Measurements from ENCODE around the gene ZNF768. TPM values are rescaled to one million over a fixed set of nuclear protein-coding genes. Genes with fewer than 3 reads are reported as not detected.
"Not testable (repeated sequence)": the region's sequence is repeated elsewhere in the genome, so short reads cannot be mapped to it uniquely, and the experiment has no call there.

ZNF768 gene
- total RNA-seq, 1 donor from 2014 or later, result 30.7 TPM

DNA sequence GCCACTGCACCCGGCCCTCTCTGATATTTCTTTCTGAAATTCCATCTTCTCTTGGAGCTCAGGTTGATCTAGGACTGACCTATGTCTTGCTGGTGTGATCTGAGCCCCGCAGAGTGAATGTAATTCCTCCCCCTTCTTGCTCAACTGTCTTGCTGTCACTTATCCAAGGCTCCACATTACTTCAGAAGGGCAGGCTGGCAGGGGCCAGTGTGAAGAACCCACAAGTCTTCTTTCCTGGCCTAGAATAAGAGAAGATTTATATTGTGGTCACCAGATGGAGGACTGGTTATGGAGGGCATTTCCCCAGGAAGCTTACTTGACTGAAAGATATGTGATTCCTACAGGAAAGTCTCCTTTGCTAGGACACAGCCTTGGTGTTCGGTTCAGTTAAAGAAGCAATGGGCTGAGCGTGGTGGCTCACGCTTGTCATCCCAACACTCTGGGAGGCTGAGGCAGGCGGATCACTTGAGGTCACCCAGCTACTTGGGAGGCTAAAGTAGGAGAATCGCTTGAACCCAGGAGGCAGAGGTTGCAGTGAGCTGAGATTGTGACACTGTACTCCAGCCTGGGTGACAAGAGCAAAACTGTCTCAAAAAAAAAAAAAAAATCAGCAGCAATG, 40.4 kb downstream of the ZNF768 start:
- no peaks in the 10 kb centered on the region for H3K36me3 ChIP-seq
- TF ChIP-seq POLR2A (IDR thresholded peaks at IDR 0.05) (no peak), POLR2AphosphoS5 (IDR thresholded peaks at IDR 0.05; ENCODE audit: insufficient read depth in 1 of 2, low read depth in 1 of 2) (no peak)
- TF ChIP-seq, protein P1, sequence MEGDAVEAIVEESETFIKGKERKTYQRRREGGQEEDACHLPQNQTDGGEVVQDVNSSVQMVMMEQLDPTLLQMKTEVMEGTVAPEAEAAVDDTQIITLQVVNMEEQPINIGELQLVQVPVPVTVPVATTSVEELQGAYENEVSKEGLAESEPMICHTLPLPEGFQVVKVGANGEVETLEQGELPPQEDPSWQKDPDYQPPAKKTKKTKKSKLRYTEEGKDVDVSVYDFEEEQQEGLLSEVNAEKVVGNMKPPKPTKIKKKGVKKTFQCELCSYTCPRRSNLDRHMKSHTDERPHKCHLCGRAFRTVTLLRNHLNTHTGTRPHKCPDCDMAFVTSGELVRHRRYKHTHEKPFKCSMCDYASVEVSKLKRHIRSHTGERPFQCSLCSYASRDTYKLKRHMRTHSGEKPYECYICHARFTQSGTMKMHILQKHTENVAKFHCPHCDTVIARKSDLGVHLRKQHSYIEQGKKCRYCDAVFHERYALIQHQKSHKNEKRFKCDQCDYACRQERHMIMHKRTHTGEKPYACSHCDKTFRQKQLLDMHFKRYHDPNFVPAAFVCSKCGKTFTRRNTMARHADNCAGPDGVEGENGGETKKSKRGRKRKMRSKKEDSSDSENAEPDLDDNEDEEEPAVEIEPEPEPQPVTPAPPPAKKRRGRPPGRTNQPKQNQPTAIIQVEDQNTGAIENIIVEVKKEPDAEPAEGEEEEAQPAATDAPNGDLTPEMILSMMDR (IDR thresholded peaks at IDR 0.05), result no peak
- no peak overlapping the region for H3K4me3 ChIP-seq
- intact Hi-C loops (cut with DNase I), result no loop called here
- H3K27me3 ChIP-seq, result no peaks in the 10 kb centered on the region
- no peak for DNase-seq (ENCODE audit: extremely low spot score in 2 of 2)
- H3K9me3 ChIP-seq, result no peaks in the 10 kb centered on the region
- no peaks in the 10 kb centered on the region for H3K4me1 ChIP-seq
- H3K27ac ChIP-seq, result no peak overlapping the region

DNA sequence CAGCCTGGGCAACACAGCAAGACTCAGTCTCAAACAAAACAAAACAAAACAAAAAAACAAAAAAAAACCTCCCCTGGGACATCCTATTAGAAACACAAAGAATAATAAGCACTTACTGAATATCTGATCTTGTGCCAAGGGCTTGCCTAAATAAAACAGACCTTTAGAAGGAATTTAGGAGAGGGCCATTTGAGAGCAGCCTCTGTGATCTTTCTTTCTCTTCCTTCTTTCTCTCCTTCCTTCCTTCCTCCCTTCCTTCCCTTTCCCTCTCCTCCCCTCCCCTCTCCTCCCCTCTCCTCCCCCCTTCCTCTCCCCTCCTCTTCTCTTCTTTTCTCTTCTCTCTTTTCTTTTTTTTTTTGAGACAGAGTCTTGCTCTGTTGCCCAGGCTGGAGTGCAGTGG, 41.5 kb downstream of the ZNF768 start:
- intact Hi-C loops (cut with DNase I), result no loop called here
- DNase-seq (ENCODE audit: extremely low spot score in 2 of 2), result no peak
- no peaks in the 10 kb centered on the region for H3K4me1 ChIP-seq

DNA sequence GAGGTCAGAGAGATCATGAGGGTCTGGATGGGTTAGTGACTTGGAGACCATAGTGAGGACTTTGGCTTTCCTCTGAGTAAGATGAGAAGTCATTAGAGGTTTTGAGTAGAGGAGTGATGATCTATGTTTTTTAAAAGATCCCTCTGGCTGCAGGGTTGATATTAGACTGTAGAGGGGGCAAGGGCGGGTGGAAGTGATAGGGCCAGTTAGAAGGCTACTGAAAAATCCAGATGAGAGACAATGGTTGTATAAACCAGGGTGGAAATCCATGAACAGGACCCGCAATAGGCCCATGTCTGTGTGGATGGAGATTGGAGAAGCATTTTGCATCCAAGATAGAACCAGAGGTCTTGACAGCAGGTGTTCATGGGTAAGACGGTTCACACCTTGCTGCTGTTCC, 44.0 kb downstream of the ZNF768 start:
- intact Hi-C loops (cut with DNase I), result no loop called here
- TF ChIP-seq POLR2AphosphoS5 (IDR thresholded peaks at IDR 0.05; ENCODE audit: insufficient read depth in 1 of 2, low read depth in 1 of 2) (no peak), POLR2A (IDR thresholded peaks at IDR 0.05) (no peak)
- TF ChIP-seq, protein P1 (IDR thresholded peaks at IDR 0.05), result no peak
- no peak overlapping the region for H3K27ac ChIP-seq
- H3K4me1 ChIP-seq, result no peaks in the 10 kb centered on the region
- no peaks in the 10 kb centered on the region for H3K27me3 ChIP-seq
- no peak overlapping the region for H3K4me3 ChIP-seq
- H3K36me3 ChIP-seq, result no peaks in the 10 kb centered on the region
- no peaks in the 10 kb centered on the region for H3K9me3 ChIP-seq
- DNase-seq (ENCODE audit: extremely low spot score in 2 of 2), result no peak

More for the DNA sequence above, 41.5 kb downstream of the ZNF768 start:
- Histone ChIP-seq H3K4me3 (no peak overlapping the region), H3K36me3 (no peaks in the 10 kb centered on the region), H3K27ac (no peak overlapping the region), H3K27me3 (no peaks in the 10 kb centered on the region), H3K9me3 (no peaks in the 10 kb centered on the region)
- TF ChIP-seq POLR2A (IDR thresholded peaks at IDR 0.05) (no peak), POLR2AphosphoS5 (IDR thresholded peaks at IDR 0.05; ENCODE audit: insufficient read depth in 1 of 2, low read depth in 1 of 2) (no peak)
- TF ChIP-seq, protein P1 (IDR thresholded peaks at IDR 0.05), result no peak

DNA sequence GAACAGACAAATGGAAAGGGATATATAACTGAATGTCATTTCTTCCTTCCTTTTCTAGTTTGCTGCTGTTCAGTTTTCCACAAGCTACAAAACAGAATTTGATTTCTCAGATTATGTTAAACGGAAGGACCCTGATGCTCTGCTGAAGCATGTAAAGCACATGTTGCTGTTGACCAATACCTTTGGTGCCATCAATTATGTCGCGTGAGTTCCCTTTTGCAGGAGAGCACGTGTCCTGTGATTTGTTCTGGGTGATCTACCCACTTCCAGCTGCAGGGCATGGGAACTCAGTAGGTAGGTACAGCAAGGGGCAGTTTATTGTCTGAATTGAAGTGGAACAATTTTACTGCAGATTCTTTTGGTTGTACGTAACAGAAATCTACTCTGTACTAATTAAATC, 45.0 kb downstream of the ZNF768 start:
- Histone ChIP-seq H3K4me1 (no peaks in the 10 kb centered on the region), H3K27ac (no peak overlapping the region), H3K36me3 (no peaks in the 10 kb centered on the region), H3K27me3 (no peaks in the 10 kb centered on the region), H3K9me3 (no peaks in the 10 kb centered on the region), H3K4me3 (no peak overlapping the region)
- intact Hi-C loops (cut with DNase I), result no loop called here
- TF ChIP-seq POLR2A (IDR thresholded peaks at IDR 0.05) (no peak), POLR2AphosphoS5 (IDR thresholded peaks at IDR 0.05; ENCODE audit: insufficient read depth in 1 of 2, low read depth in 1 of 2) (no peak)
- TF ChIP-seq, protein P1 (IDR thresholded peaks at IDR 0.05), result no peak
- no peak for DNase-seq (ENCODE audit: extremely low spot score in 2 of 2)

DNA sequence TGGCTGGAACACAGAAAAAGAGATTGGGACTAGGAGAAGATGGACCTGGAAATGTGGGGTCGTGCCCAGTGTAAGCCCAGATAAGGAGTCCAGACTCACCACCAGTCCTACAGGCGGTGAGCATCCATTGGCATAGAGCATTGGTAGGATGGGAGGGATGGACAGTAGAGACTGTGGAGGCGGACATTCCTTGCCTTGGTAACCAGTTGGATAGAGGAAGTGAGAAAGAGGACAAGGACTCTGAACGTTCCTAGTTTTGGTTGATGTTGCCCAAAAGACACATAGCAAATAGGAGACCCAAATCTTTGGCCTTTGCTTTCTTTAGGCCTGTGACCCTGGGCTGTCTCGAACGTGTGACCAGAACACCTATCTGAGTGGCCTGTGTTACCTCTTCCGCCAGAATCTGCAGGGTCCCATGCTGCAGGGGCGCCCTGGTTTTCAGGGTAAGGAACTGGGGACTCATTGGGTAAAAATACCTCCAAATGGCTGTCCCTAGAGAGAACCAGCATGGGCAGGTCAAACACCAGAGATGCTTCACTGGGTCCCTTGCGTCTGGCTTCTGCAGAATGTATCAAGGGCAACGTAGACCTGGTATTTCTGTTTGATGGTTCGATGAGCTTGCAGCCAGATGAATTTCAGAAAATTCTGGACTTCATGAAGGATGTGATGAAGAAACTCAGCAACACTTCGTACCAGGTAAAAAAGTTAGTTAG, 47.4 kb downstream of the ZNF768 start:
- Histone ChIP-seq H3K4me1 (no peaks in the 10 kb centered on the region), H3K4me3 (no peak overlapping the region), H3K36me3 (no peaks in the 10 kb centered on the region), H3K9me3 (no peaks in the 10 kb centered on the region), H3K27ac (no peak overlapping the region), H3K27me3 (no peaks in the 10 kb centered on the region)
- no peak for DNase-seq (ENCODE audit: extremely low spot score in 2 of 2)
- intact Hi-C loops (cut with DNase I), result no loop called here
- TF ChIP-seq POLR2AphosphoS5 (IDR thresholded peaks at IDR 0.05; ENCODE audit: insufficient read depth in 1 of 2, low read depth in 1 of 2), result no peak
- TF ChIP-seq, protein P1 (IDR thresholded peaks at IDR 0.05), result no peak
- no peak for TF ChIP-seq POLR2A (IDR thresholded peaks at IDR 0.05)

DNA sequence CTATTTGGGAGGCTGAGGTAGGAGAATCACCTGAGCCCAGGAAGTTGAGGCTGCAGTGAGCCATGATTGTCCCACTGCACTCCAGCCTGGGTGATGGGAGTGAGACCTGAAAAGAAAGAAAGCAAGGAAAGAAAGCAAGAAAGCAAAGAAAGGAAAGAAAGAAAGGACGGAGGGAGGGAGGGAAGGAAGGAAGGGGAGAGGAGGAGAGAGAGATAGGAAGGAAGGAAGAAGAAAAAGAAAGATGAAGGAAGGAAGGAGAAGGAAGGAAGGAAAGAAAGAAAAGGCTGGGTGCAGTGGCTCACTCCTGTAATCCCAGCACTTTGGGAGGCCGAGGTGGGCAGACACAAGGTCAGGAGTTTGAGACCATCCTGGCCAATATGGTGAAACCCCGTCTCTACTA, 48.6 kb downstream of the ZNF768 start:
- H3K27me3 ChIP-seq; H3K27ac ChIP-seq; DNase-seq (ENCODE audit: extremely low spot score in 2 of 2); H3K9me3 ChIP-seq; H3K4me1 ChIP-seq; H3K36me3 ChIP-seq; H3K4me3 ChIP-seq; intact Hi-C loops (cut with DNase I): not testable (repeated sequence)

Measured in vagina (tissue), 2 donors.